ENCODE measurements around the gene S100A14.
"Not testable (repeated sequence)": the region's sequence is repeated elsewhere in the genome, so short reads cannot be mapped to it uniquely, and the experiment has no call there.

Gene S100A14

DNA sequence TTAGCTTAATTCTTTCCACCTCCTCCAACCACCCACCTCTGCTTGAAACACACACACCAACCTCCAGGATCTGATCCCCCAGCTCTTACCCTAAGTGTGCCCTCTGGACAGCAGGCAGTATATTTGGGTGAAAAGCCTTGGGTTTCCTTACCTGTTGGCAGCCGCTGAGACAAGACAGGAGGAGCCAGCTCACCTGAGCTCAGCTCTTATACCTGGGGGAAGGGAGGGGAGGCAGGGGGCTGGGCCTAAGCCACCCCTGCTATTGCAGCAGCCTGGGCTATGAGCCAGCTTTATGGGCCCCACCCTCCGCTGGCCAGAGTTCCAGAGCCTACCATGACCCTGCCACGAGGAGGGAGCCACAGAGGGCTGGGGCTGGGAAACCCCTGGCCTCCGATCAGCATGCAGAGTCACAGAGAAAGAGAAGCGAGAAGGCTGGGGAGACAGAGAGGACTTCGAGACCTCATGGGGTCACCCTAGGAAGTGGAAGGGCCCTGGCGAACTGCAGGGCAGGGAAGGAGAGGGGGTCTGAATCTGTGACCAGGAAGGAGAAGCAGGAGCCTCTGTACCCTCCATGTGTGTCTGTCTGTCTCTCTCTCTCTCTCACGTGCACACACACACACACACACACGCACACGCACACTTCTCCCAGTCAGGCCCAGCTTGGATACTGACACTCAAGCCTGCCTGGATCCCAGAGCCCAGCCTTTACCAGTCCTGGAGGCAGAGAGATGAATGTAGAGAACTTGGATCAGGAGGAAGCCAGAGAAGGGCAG is at the start of gene S100A14:
TSS of gene S100A14 (minus strand) at position 182 of the 773 bp plus-strand sequence. CDS start 467 bp downstream, outside the sequence.
- no peak for DNase-seq

GRCh38 chr1:153663211-153663610 is 47.1 kb upstream of the S100A14 start:
- DNase-seq: no peak

GRCh38 chr1:153662269-153662668 is 46.1 kb upstream of the S100A14 start:
- DNase-seq: no peak

GRCh38 chr1:153661111-153661708 is 45.1 kb upstream of the S100A14 start:
- peak in 1 of 2 experiments; percentile 12 for DNase-seq

DNA sequence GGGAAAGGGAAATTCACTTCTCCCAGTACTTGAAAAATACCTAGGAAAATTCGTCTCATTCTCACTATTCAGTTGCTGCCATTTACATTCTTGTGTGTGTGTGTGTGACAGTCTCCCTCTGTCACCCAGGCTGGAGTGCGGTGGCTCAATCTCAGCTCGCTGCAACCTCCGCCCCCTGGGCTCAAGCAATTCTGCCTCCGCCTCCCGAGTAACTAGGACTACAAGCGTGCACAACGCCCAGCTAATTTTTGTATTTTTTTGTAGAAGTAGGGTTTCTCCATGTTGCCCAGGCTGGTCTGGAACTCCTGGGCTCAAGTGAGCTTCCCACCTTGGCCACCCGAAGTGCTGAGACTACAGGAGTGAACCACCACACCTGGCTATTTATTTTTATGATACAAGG is 43.5 kb upstream of the S100A14 start:
- DNase-seq: no peak

- DNase-seq: no peak
These were observed 43.0 kb upstream of the S100A14 start for GRCh38 chr1:153659175-153659534.

DNA sequence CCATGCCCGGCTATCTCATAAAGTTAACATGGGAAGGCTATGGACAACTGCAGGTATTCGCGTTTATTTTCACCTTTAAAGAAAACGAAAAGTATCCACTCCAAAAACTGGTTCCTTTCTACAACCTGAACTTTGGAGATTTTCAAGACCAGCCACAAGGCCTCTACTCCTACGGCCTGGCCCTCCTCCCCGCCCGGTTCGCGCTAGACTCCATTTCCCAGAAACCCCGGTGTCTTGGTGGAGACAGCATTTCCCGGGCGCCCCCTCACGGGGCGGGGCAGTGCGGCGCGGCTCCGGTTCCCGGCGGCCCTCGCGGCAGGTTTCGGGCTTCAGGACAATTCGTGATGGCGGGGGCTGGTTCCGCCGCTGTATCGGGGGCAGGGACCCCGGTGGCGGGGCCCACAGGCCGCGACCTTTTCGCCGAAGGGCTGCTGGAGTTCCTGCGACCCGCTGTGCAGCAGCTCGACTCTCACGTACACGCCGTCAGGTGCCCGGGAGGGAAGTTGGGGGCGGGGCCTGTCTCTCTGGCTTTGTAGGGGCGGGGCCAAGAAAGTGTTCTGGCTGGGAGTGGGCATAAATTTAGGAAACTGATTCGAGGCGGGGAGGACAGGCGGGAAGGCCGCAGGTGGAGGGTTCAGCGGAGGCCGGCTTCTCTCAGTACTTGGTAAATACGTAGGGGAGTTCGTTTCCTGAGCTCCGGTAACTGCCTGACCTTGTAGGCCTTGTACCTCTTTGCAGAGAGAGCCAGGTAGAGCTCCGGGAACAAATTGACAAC is 42.5 kb upstream of the S100A14 start, which contains the start of gene SNAPIN:
TSS of gene SNAPIN (plus strand) at position 304 of the 775 bp plus-strand sequence. CDS start at position 345, 41 bp downstream.
- DNase-seq: peak; percentile 75 to 82

- DNase-seq: no peak
These were observed 39.2 kb upstream of the S100A14 start for GRCh38 chr1:153655333-153655732.

GRCh38 chr1:153652805-153653500 is 36.8 kb upstream of the S100A14 start:
- no peak for DNase-seq

- DNase-seq: no peak
These were observed 35.6 kb upstream of the S100A14 start for GRCh38 chr1:153651771-153652170.

GRCh38 chr1:153649863-153650235 is 33.7 kb upstream of the S100A14 start:
- DNase-seq: no peak

GRCh38 chr1:153649137-153649862 is 33.2 kb upstream of the S100A14 start:
- no peak for DNase-seq

GRCh38 chr1:153648000-153648643 is 32.0 kb upstream of the S100A14 start:
- DNase-seq: no peak

DNA sequence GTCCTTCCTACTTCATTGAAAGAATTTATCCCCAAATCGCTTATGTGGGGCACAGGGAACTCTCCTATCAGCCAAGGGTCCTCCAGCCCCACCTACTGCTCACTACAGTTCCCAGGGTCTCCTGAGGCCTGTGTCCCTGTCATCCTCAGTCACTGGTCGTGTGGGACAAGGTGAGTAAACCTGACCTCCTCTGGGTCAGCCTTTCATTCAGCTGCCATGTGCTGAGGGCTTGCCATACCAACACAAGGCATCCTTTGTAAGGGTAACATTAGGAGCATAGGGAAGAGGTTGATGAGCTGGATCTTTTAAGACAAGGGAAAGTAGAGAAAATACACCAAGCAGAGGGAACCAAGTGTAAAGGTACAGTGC is 31.2 kb upstream of the S100A14 start:
- peak in 1 of 2 experiments; percentile 11 for DNase-seq

GRCh38 chr1:153646672-153647345 is 30.7 kb upstream of the S100A14 start:
- DNase-seq: no peak

GRCh38 chr1:153643816-153644215 is 27.7 kb upstream of the S100A14 start:
- DNase-seq: no peak

- DNase-seq: no peak
These were observed 27.0 kb upstream of the S100A14 start for GRCh38 chr1:153643100-153643499.

DNA sequence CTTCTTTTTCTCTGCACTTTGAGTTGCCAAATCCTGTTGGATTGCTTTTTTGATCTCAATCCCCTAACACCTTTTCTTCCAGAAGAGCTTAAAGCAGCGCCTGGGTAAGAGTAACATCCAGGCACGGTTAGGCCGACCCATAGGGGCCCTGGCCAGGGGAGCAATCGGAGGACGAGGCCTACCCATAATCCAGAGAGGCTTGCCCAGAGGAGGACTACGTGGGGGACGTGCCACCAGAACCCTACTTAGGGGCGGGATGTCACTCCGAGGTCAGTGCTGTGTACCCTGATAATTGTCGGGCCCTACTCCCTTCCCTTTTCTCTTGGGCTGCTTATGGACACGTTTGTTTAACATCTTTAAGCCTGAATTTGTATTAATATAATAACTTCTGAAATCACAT is 26.0 kb upstream of the S100A14 start:
- DNase-seq: no peak

- DNase-seq: no peak
These were observed 24.7 kb upstream of the S100A14 start for GRCh38 chr1:153640861-153641260.

DNA sequence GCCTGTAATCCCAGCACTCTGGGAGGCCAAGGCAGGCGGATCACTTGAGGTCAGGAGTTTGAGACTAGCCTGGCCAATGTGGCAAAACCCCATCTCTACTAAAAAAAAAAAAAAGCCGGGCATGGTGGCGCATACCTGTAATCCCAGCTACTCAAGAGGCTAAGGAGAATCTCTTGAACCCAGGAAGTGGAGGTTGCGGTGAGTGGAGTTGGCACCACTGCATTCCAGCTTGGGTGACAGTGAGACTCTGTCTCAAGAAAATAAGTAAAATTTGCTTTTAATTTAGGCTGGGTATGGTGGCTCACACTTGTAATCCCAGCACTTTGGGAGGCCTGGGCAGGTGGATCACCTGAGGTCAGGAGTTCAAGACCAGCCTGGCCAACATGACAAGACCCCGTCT is 24.1 kb upstream of the S100A14 start:
- not testable (repeated sequence) for DNase-seq

GRCh38 chr1:153639280-153639679 is 23.2 kb upstream of the S100A14 start:
- DNase-seq: no peak
